ENCODE results near the gene SPDYE1. TPM values are rescaled to one million over a fixed set of nuclear protein-coding genes. Genes with fewer than 3 reads are reported as not detected.

The SPDYE1 gene
- polyA plus RNA-seq, 1 experiment: not detected

DNA sequence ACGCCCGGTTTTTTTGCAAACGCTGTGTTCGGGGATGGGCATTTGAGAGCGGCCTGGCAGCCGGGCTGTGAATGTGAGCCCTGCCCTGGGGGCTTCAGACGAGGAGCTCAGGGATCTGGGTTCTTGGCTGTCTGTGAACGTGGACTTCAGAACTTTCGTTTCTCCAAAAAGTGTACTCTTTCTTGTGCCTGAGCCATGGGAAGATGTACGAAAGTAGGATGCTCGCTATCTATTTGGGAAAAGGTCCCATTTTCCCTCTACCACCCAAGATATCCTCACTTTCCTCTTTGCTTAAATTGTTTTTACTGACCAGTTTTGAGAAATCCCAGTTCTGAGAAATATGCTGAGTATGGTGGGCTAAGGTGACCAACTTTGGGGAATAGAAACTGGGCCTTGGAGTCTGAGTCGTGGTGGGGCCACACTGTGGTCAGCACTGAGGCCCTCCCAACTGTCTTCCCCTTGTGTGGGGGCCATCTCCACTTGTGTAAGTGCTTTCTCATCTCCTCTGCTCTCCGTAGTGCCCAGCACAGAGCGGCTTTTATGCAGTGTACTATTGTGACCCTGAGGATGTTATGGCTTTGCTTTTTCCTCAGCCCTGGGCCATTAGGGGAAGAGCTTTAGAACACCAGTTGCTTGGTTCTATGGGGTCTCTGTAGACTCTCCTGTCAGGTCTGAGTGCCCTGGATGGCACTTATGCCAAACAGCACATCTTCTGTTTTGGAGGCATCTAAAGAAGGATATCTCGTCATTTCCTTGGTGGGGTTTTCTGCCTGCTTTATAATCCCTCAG, 47.7 kb downstream of the SPDYE1 start:
- TF ChIP-seq, protein P1, sequence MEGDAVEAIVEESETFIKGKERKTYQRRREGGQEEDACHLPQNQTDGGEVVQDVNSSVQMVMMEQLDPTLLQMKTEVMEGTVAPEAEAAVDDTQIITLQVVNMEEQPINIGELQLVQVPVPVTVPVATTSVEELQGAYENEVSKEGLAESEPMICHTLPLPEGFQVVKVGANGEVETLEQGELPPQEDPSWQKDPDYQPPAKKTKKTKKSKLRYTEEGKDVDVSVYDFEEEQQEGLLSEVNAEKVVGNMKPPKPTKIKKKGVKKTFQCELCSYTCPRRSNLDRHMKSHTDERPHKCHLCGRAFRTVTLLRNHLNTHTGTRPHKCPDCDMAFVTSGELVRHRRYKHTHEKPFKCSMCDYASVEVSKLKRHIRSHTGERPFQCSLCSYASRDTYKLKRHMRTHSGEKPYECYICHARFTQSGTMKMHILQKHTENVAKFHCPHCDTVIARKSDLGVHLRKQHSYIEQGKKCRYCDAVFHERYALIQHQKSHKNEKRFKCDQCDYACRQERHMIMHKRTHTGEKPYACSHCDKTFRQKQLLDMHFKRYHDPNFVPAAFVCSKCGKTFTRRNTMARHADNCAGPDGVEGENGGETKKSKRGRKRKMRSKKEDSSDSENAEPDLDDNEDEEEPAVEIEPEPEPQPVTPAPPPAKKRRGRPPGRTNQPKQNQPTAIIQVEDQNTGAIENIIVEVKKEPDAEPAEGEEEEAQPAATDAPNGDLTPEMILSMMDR (IDR thresholded peaks at IDR 0.05; ENCODE audit: insufficient read depth, low read depth, low read length): no peak
- no peaks in the 10 kb centered on the region for H3K27me3 ChIP-seq (ENCODE audit: control insufficient read depth, insufficient read depth, low read length)
- peaks cover 9% of the 10 kb centered on the region for H3K36me3 ChIP-seq (ENCODE audit: control insufficient read depth, insufficient read depth, low read length)
- POLR2A ChIA-PET: interaction anchor here (0.6 to 0.7 kb wide), 3 partner anchors 9 to 531 kb away, joined by 3 to 6 read pairs (median 3); no protein-coding TSS in a partner anchor
- DNase-seq (ENCODE audit: low read depth): no peak
- H3K4me3 ChIP-seq (ENCODE audit: low read depth, low read length): peak overlapping the region; percentile 99
- CTCF ChIA-PET: interaction anchor here (1.2 kb wide), 1 partner anchor 19 kb away, joined by 3 read pairs; no protein-coding TSS in a partner anchor

DNA sequence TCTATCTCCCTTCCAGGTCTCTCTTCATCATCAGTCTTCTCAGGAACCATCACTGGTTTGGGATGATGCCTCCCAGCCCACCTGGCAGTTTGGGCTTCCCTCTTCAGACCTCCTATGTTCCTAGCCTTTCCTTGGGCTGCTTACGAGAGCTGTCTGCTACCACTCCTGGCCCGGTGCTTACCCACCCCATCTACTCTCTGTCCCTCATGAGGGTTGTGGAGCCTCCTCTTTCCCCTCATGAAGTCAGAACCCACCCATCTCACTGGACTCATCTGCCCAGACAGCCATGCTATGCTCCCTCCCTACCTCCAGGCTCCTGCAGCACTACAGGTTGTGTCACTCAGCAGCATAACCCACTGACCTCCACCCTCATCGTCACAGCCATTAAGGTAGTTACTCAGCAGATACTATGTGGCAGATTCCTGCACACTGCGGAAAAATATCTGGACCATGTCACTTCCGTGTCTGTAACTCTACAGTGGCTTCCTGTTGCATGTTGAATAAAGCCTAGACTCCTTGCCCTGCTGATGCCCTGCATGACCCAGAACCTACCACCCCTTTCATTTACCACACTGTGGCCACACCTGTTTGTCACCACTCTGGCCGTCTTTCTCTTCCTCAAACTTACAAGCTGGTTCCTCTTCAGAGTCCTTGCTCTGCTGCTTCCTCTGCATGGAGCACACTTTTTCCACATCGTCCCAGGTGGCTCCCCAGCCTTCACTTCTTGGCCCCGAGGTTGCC, 48.8 kb downstream of the SPDYE1 start:
- H3K36me3 ChIP-seq (ENCODE audit: control insufficient read depth, insufficient read depth, low read length): peaks cover 15% of the 10 kb centered on the region
- CTCF ChIA-PET: interaction anchor here (0.7 to 1.2 kb wide), 3 partner anchors 17 to 151 kb away, joined by 3 to 5 read pairs (median 3); no protein-coding TSS in a partner anchor
- DNase-seq (ENCODE audit: low read depth): no peak
- TF ChIP-seq, protein P1 (IDR thresholded peaks at IDR 0.05; ENCODE audit: insufficient read depth, low read depth, low read length): no peak
- H3K4me3 ChIP-seq (ENCODE audit: low read depth, low read length): no peak overlapping the region
- no peaks in the 10 kb centered on the region for H3K27me3 ChIP-seq (ENCODE audit: control insufficient read depth, insufficient read depth, low read length)
- POLR2A ChIA-PET: no interaction called here

DNA sequence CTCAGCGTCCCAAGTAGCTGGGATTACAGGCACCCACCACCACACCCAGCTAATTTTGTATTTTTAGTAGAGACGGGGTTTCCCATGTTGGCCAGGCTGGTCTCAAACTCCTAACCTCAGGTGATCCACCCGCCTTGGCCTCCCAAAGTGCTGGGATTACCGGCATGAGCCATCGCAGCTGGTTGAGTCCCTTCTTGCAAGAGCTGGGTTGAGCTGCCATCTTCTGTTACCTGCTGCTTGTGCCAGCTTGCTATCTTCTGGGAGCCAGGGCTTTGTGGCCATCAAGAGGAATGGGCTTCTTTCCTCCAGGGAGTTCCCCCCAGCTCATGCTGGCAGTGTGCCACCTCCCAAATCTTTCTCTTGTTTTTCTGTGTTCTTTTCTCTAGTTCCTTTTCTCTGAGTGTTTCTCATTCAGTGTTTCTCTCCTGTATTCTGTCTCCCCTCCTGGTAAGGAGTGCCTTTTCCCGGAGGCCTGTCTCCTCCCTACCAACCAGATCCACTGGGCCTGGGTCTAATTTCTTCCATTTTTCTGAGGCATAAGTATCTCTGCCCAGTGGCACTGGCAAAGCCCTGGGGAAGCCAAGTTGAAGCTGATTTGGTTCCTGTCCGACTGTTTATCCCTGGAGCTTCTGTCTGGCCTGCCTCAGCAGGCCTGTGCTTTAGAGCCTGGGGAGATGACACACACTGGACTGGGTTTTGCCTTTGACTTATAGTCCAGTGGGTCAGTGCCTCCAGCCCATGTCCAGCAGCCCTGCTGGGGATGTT, 50.5 kb downstream of the SPDYE1 start:
- no peak for DNase-seq (ENCODE audit: low read depth)
- POLR2A ChIA-PET: no interaction called here
- Histone ChIP-seq H3K36me3 (ENCODE audit: control insufficient read depth, insufficient read depth, low read length) (peaks cover 23% of the 10 kb centered on the region), H3K27me3 (ENCODE audit: control insufficient read depth, insufficient read depth, low read length) (no peaks in the 10 kb centered on the region), H3K4me3 (ENCODE audit: low read depth, low read length) (no peak overlapping the region)
- TF ChIP-seq, protein P1 (IDR thresholded peaks at IDR 0.05; ENCODE audit: insufficient read depth, low read depth, low read length): no peak
- CTCF ChIA-PET: interaction anchor here (0.9 kb wide), 1 partner anchor 148 kb away, joined by 3 read pairs; no protein-coding TSS in a partner anchor

DNA sequence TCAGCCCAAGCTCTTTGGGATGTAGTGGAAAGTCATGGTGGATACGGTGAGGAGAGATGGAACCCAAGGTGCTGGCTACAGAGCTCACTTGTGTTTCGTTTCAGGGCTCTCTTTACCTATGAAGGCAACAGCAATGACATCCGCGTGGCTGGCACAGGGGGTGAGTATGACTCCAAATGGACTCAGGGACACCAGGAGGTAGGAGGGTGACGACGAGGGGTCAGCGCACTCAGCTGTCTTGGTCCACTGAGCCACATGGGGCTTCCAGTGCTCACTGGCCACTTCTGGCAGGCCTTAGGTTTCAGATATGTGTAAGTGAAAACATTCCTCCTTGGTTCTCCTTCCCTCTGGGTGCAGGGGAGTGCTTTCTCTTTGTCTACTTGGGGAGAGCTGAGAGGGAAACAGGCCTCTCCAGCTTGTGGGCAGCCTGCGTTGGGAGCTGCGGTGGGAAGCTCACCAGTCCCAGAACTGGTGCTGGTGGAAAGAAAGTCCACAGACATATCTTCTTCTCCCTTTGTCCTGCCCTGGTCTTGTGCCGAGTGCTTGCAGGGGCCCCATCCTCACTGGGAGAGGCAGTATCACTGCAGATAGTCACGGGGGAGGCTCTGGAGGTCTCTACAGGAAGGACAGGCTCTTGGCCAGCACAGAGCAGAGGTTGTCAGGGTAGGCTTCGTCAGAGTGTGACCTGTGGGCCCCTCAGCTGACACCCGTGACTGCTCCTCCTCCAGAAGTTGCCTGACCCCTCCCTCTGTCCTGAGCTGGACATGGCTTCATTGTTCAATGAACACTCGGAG, 52.6 kb downstream of the SPDYE1 start:
- TF ChIP-seq, protein P1 (IDR thresholded peaks at IDR 0.05; ENCODE audit: insufficient read depth, low read depth, low read length): no peak
- Histone ChIP-seq H3K27me3 (ENCODE audit: control insufficient read depth, insufficient read depth, low read length) (no peaks in the 10 kb centered on the region), H3K36me3 (ENCODE audit: control insufficient read depth, insufficient read depth, low read length) (peaks cover 26% of the 10 kb centered on the region), H3K4me3 (ENCODE audit: low read depth, low read length) (no peak overlapping the region)
- DNase-seq (ENCODE audit: low read depth): no peak
- POLR2A ChIA-PET: no interaction called here
- CTCF ChIA-PET: no interaction called here

All from BJ (cell line).